WI38 (cell line): ENCODE measurements around the gene HSPA12A.

Experiments
- H3K4me3 ChIP-seq: 2 replicates; pipeline ENCODE4 v1.5.1; 2011; ENCODE audit warnings: low read depth, mild to moderate bottlenecking, control low read depth, low read length
- CTCF ChIP-seq: IDR thresholded peaks from 2 replicates; pipeline ENCODE4 v1.5.1; 2012; ENCODE audit warnings: low read depth, mild to moderate bottlenecking, control low read depth, low read length

HSPA12A gene

GRCh38 chr10:116629340-116629739 lies 113.0 kb downstream of the HSPA12A start:
- no peak for TF ChIP-seq CTCF

GRCh38 chr10:116627386-116627933 lies 114.9 kb downstream of the HSPA12A start:
- 0 out of 2 replicates have a peak, but pooled peaks have one; percentile 31 for TF ChIP-seq CTCF
- H3K4me3 ChIP-seq, result no peak overlapping the region

More at GRCh38 chr10:116629340-116629739, 113.0 kb downstream of the HSPA12A start:
- H3K4me3 ChIP-seq, result no peak overlapping the region

DNA sequence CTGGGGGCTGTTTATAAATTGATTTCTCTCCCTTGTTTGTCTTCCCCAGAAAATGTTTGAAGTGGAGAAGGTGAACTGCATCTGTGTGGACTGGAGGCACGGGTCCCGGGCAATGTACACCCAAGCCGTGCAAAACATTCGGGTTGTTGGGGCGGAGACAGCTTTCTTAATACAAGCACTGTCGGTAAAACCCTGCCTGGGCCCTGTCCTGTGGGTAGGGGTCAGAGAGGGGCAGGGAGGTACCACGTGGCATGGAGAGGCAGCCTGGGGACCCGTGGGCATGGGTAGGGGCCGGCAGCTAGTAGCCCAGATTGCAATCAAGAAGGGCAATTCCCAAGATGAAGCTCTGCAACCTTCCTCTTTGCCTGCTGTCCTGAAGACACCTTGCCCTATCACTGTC lies 115.6 kb downstream of the HSPA12A start:
- no peak overlapping the region for H3K4me3 ChIP-seq
- no peak for TF ChIP-seq CTCF

DNA sequence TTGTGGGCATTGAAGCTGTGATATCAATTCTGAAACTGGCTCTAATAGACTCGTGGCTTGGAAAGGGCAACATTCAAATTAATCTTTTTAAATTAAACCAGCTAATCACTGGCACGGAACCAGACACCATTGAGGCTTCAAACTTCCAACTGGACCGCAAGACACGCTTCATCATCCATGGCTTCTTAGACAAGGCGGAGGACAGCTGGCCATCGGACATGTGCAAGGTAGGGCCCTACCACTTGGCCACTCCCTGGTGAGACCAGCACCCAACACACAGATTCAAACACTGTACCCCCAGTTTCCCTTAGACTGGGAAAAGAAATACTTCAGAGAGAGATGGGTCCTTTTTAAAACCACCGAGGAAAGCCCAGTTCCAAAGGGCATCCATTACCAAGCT lies 116.5 kb downstream of the HSPA12A start:
- no peak for TF ChIP-seq CTCF
- no peak overlapping the region for H3K4me3 ChIP-seq

- TF ChIP-seq CTCF, result no peak
- H3K4me3 ChIP-seq, result no peak overlapping the region
These were observed 120.3 kb downstream of the HSPA12A start for GRCh38 chr10:116621934-116622655.

GRCh38 chr10:116621476-116621875 lies 120.9 kb downstream of the HSPA12A start:
- TF ChIP-seq CTCF, result no peak
- no peak overlapping the region for H3K4me3 ChIP-seq
